ENCODE data around the gene HAGH. TPM values are rescaled to one million over a fixed set of nuclear protein-coding genes. Genes with fewer than 3 reads are reported as not detected.

The HAGH gene
- total and polyA plus RNA-seq, 9 of the 15 experiments (the other 6 are each of a cell fraction or from before 2014, with no cell fraction given), result 0.46 to 35.1 (median 16.8) TPM

DNA sequence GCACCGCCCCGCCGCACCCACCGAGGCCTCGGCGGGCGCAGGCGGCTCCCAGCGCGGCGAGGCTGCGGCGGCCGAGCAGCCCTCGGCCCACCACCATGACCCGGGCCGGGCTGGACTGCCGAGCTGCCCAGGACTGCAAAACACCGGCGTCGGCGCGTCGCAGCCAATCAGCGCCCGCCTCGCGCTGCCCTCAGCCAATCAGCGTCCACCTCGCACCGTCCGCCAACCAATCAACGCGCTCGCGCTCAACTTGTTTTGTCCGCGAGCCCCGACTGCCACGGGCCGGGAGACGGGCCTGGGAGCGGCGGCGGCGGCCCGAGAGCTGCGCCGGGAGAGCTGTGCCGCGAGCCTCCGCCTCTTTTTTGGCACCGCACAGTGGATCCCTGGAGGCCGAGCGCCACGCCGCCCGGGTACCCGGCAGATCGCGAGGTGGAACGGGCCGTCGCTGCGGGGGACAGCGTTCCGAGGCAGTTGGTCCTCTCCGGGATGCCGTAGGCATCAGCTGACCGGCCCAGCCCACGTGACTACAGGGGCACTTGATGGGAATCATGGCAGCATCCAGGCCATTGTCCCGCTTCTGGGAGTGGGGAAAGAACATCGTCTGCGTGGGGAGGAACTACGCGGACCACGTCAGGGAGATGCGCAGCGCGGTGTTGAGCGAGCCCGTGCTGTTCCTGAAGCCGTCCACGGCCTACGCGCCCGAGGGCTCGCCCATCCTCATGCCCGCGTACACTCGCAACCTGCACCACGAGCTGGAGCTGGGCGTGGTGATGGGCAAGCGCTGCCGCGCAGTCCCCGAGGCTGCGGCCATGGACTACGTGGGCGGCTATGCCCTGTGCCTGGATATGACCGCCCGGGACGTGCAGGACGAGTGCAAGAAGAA is at the start of gene HAGH, which contains the start of gene FAHD1 (continued):
- no peak for TF ChIP-seq MCM7 (IDR thresholded peaks at IDR 0.05)
- no peak for TF ChIP-seq ETS2 (tag; IDR thresholded peaks at IDR 0.05; ENCODE audit: borderline replicate concordance, poor library complexity, severe bottlenecking)
- no peak for TF ChIP-seq NFE2L1 (tag; IDR thresholded peaks at IDR 0.05; ENCODE audit: borderline replicate concordance, low read depth)
- no peak for TF ChIP-seq RFX7 (CRISPR knock-in tag; IDR thresholded peaks at IDR 0.05)
- peak; percentile 38 to 99; a peak in 3 of 4 replicates for TF ChIP-seq HDAC1 (IDR thresholded peaks at IDR 0.05)
- TF ChIP-seq CREB1 (IDR thresholded peaks at IDR 0.05), result peak; percentile 44
- peak; percentile 83 for TF ChIP-seq CREB1 (CRISPR knock-in tag; IDR thresholded peaks at IDR 0.05)
- no peak for TF ChIP-seq TAF1 (IDR thresholded peaks at IDR 0.05; ENCODE audit: control insufficient read depth, extremely low read depth, insufficient read depth, low read length, severe bottlenecking)
- TF ChIP-seq TBL1XR1 (IDR thresholded peaks at IDR 0.05; ENCODE audit: low read length in 2 of 2), result 0 out of 4 replicates have a peak, but pooled peaks of 1 of the 2 experiments have one; percentile 36
- no peak for TF ChIP-seq SRF (CRISPR knock-in tag; IDR thresholded peaks at IDR 0.05)
- no peak for TF ChIP-seq BACH1 (tag; IDR thresholded peaks at IDR 0.05)
- TF ChIP-seq, protein P1, sequence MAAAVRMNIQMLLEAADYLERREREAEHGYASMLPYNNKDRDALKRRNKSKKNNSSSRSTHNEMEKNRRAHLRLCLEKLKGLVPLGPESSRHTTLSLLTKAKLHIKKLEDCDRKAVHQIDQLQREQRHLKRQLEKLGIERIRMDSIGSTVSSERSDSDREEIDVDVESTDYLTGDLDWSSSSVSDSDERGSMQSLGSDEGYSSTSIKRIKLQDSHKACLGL (CRISPR knock-in tag; IDR thresholded peaks at IDR 0.05; ENCODE audit: borderline replicate concordance, poor library complexity, severe bottlenecking), result peak; percentile 71
- 0 out of 2 replicates have a peak, but pooled peaks have one; percentile 18 for TF ChIP-seq FOXK1 (CRISPR knock-in tag; IDR thresholded peaks at IDR 0.05; ENCODE audit: borderline replicate concordance)
- TF ChIP-seq, protein P2, sequence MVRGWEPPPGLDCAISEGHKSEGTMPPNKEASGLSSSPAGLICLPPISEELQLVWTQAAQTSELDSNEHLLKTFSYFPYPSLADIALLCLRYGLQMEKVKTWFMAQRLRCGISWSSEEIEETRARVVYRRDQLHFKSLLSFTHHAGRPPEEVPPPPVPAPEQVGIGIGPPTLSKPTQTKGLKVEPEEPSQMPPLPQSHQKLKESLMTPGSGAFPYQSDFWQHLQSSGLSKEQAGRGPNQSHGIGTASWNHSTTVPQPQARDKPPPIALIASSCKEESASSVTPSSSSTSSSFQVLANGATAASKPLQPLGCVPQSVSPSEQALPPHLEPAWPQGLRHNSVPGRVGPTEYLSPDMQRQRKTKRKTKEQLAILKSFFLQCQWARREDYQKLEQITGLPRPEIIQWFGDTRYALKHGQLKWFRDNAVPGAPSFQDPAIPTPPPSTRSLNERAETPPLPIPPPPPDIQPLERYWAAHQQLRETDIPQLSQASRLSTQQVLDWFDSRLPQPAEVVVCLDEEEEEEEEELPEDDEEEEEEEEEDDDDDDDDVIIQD (CRISPR knock-in tag; IDR thresholded peaks at IDR 0.05), result no peak
- TF ChIP-seq ZNF830 (CRISPR knock-in tag; IDR thresholded peaks at IDR 0.05), result 0 out of 2 replicates have a peak, but pooled peaks have one; percentile 57
- TF ChIP-seq, protein P3, sequence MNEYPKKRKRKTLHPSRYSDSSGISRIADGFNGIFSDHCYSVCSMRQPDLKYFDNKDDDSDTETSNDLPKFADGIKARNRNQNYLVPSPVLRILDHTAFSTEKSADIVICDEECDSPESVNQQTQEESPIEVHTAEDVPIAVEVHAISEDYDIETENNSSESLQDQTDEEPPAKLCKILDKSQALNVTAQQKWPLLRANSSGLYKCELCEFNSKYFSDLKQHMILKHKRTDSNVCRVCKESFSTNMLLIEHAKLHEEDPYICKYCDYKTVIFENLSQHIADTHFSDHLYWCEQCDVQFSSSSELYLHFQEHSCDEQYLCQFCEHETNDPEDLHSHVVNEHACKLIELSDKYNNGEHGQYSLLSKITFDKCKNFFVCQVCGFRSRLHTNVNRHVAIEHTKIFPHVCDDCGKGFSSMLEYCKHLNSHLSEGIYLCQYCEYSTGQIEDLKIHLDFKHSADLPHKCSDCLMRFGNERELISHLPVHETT (CRISPR knock-in tag; conservative IDR thresholded peaks at IDR 0.05 in 1 of 2, IDR thresholded peaks at IDR 0.05 in 1 of 2), result peak in 1 of 2 experiments; percentile 84; a peak in 2 of 4 replicates
- TF ChIP-seq, protein P4, sequence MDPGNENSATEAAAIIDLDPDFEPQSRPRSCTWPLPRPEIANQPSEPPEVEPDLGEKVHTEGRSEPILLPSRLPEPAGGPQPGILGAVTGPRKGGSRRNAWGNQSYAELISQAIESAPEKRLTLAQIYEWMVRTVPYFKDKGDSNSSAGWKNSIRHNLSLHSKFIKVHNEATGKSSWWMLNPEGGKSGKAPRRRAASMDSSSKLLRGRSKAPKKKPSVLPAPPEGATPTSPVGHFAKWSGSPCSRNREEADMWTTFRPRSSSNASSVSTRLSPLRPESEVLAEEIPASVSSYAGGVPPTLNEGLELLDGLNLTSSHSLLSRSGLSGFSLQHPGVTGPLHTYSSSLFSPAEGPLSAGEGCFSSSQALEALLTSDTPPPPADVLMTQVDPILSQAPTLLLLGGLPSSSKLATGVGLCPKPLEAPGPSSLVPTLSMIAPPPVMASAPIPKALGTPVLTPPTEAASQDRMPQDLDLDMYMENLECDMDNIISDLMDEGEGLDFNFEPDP (CRISPR knock-in tag; IDR thresholded peaks at IDR 0.05), result no peak
- TF ChIP-seq, protein P5, sequence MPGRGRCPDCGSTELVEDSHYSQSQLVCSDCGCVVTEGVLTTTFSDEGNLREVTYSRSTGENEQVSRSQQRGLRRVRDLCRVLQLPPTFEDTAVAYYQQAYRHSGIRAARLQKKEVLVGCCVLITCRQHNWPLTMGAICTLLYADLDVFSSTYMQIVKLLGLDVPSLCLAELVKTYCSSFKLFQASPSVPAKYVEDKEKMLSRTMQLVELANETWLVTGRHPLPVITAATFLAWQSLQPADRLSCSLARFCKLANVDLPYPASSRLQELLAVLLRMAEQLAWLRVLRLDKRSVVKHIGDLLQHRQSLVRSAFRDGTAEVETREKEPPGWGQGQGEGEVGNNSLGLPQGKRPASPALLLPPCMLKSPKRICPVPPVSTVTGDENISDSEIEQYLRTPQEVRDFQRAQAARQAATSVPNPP (IDR thresholded peaks at IDR 0.05; ENCODE audit: borderline replicate concordance, insufficient read depth, insufficient read length), result no peak

All from K562 (cell line).